Endothelial cell of umbilical vein (primary cell): ENCODE results near the gene EIF4A2. TPM values are rescaled to one million over a fixed set of nuclear protein-coding genes. Genes with fewer than 3 reads are reported as not detected.

Source experiments
- BruUV-seq: library from RNA; stranded (reverse); fragments of 400-500 nt; replicated peaks from 2 replicates; lab custom pipeline; 2021; lab: Mats Ljungman, UMichigan
- CTCF ChIA-PET: fragments of 300-600, 350-600 bp; sonication (Branson Sonifier 250); formaldehyde crosslinking; loops from one replicate; lab custom pipeline; 2021; ENCODE audit warnings: antibody characterized with exemption, inconsistent platforms; lab: Charles Lee
- POLR2A ChIA-PET: fragments of 300-600, 350-600 bp; sonication (Branson Sonifier 250); formaldehyde crosslinking; loops from one replicate; lab custom pipeline; 2021; ENCODE audit warnings: antibody characterized with exemption, inconsistent platforms; lab: Charles Lee
- DNase-seq: peaks from one replicate; pipeline ENCODE4 v3.0.0-alpha.2; 2011; ENCODE audit warnings: low read depth, low spot score
- FAIRE-seq: peaks from 2 replicates; lab custom pipeline; 2011; peaks lifted over from hg19 to GRCh38; lab: Jason Lieb, UNC
- H2AFZ ChIP-seq: 2 replicates; pipeline ENCODE4 v1.6.0; 2012; ENCODE audit warnings: low read depth, low read length, control low read depth, inconsistent platforms
- H3K27ac ChIP-seq: 2 replicates; pipeline ENCODE4 v1.5.1; 2011; ENCODE audit warnings: low read depth, mild to moderate bottlenecking, control low read depth, low read length, moderate library complexity; ENCODE audit not compliant: insufficient read depth
- H3K27me3 ChIP-seq, 2 experiments: 2 replicates each; pipeline versions ENCODE4 v1.6.0 to v1.6.1; 2011; ENCODE audit warnings: low read length in 2 of 2, mixed read lengths in 1 of 2; ENCODE audit not compliant: control insufficient read depth in 2 of 2, insufficient read depth in 2 of 2
- H3K36me3 ChIP-seq, 2 experiments: 2 replicates in 1 of 2; 3 replicates in 1 of 2; pipeline ENCODE4 v1.5.1; 2011; ENCODE audit warnings: low read length in 2 of 2, mild to moderate bottlenecking in 1 of 2, moderate library complexity in 1 of 2; ENCODE audit not compliant: control insufficient read depth in 2 of 2, insufficient read depth in 2 of 2; ENCODE audit errors: extremely low read depth in 1 of 2
- H3K4me1 ChIP-seq: 3 replicates; pipeline ENCODE4 v1.5.1; 2011; ENCODE audit warnings: mild to moderate bottlenecking, low read length; ENCODE audit not compliant: control insufficient read depth, insufficient read depth; ENCODE audit errors: extremely low read depth
- H3K4me2 ChIP-seq: 2 replicates; pipeline ENCODE4 v1.6.1; 2011; ENCODE audit warnings: low read length, control low read depth, mixed read lengths; ENCODE audit not compliant: insufficient read depth
- H3K4me3 ChIP-seq, 3 experiments: fragments of 200-600 bp in 1 of 3; sonication (generic), shearing (Covaris generic) in 1 of 3; replicated peaks in 1 of 3; 2 replicates each; pipeline ENCODE4 v1.5.1; 2011 to 2016; ENCODE audit warnings: control low read depth in 3 of 3, low read length in 3 of 3, mild to moderate bottlenecking in 2 of 3, inconsistent platforms in 1 of 3, low read depth in 1 of 3, moderate library complexity in 1 of 3; ENCODE audit not compliant: insufficient read depth in 1 of 3
- H3K79me2 ChIP-seq: 2 replicates; pipeline ENCODE4 v1.6.0; 2012; ENCODE audit warnings: low read length, inconsistent platforms; ENCODE audit not compliant: control insufficient read depth, insufficient read depth
- H3K9ac ChIP-seq: replicated peaks from 2 replicates; pipeline ENCODE3; 2011; ENCODE audit warnings: low read length, control low read depth; ENCODE audit not compliant: insufficient read depth; ENCODE audit errors: extremely low read depth
- H3K9me1 ChIP-seq: replicated peaks from 3 replicates; pipeline ENCODE4 v1.6.0; 2011; ENCODE audit warnings: mild to moderate bottlenecking, low read length; ENCODE audit not compliant: control insufficient read depth, insufficient read depth; ENCODE audit errors: extremely low read depth
- H3K9me3 ChIP-seq: replicated peaks from 2 replicates; pipeline ENCODE4 v1.5.1; 2012; ENCODE audit warnings: low read length, inconsistent platforms; ENCODE audit not compliant: control insufficient read depth, insufficient read depth
- H4K20me1 ChIP-seq: replicated peaks from 2 replicates; pipeline ENCODE3; 2011; ENCODE audit warnings: mild to moderate bottlenecking, low read length; ENCODE audit not compliant: control insufficient read depth, insufficient read depth; ENCODE audit errors: extremely low read depth
- EZH2 ChIP-seq: IDR thresholded peaks from 2 replicates; pipeline ENCODE4 v1.6.1; 2012; ENCODE audit warnings: borderline replicate concordance, low read depth, mild to moderate bottlenecking, moderate library complexity, low read length, inconsistent platforms; ENCODE audit not compliant: severe bottlenecking
- FOS ChIP-seq: IDR thresholded peaks from 2 replicates; pipeline ENCODE4 v1.6.1; 2011; ENCODE audit warnings: mild to moderate bottlenecking, low read length, moderate library complexity, borderline replicate concordance; ENCODE audit not compliant: insufficient read depth
- GATA2 ChIP-seq: IDR thresholded peaks from 2 replicates; pipeline ENCODE4 v1.7.0; 2011; ENCODE audit warnings: low read depth, mild to moderate bottlenecking, moderate library complexity, mixed read lengths, low read length; ENCODE audit not compliant: insufficient read length, insufficient read depth
- JUN ChIP-seq: IDR thresholded peaks from 2 replicates; pipeline ENCODE4 v1.6.1; 2011; ENCODE audit warnings: borderline replicate concordance, low read depth; ENCODE audit not compliant: insufficient read length, insufficient read depth
- MYC ChIP-seq: IDR thresholded peaks from one replicate; pipeline ENCODE4 v1.6.1; 2011; ENCODE audit warnings: mild to moderate bottlenecking, low read depth, low read length
- POLR2A ChIP-seq: IDR thresholded peaks from 2 replicates; pipeline ENCODE4 v1.6.1; 2012; ENCODE audit warnings: low read depth, mild to moderate bottlenecking, control low read depth, low read length
- POLR2AphosphoS5 ChIP-seq: IDR thresholded peaks from 2 replicates; pipeline ENCODE4 v1.6.1; 2012; ENCODE audit warnings: low read depth, mild to moderate bottlenecking, control low read depth, low read length, moderate library complexity; ENCODE audit not compliant: insufficient read depth
- dilution Hi-C: fragments of 300-500 bp; cut with MboI; formaldehyde crosslinking; loops from one replicate; pipeline ENCODE4 v1.15.0; 2019; ENCODE audit warnings: low sequenced_read_pairs; ENCODE audit not compliant: extremely low pct_ligation_motif_present
- intact Hi-C: fragments of 100-400 bp; cut with micrococcal nuclease; formaldehyde crosslinking; loops from one replicate; pipeline ENCODE4 v1.10.0; 2022
- polyA plus RNA-seq, 4 experiments: library from polyadenylated mRNA; depleted of rRNA in 3 of 4; stranded (reverse) in 3 of 4; unstranded in 1 of 4; fragments of >200 nt; gene quantifications; 2 replicates each; pipeline versions ENCODE4 v1.2.1 to v1.2.3, GENCODE V29; 2011 to 2012; ENCODE audit warnings: missing spikeins in 1 of 4
- total RNA-seq: library from RNA; stranded (reverse); gene quantifications from 2 replicates; pipeline ENCODE4 v1.2.3, GENCODE V29; 2021
- TF ChIP-seq, protein P1 (sequence below): IDR thresholded peaks from 2 replicates; pipeline ENCODE4 v1.6.1; 2011; ENCODE audit not compliant: insufficient read depth, insufficient read length
- TF ChIP-seq, protein P2 (sequence below), 2 donors: IDR thresholded peaks; 1 replicate in 1 of 2; 2 replicates in 1 of 2; pipeline ENCODE4 v1.5.1; 2011; ENCODE audit warnings: low read length in 2 of 2, mild to moderate bottlenecking in 2 of 2, moderate library complexity in 2 of 2, control low read depth in 1 of 2, inconsistent platforms in 1 of 2, low read depth in 1 of 2; ENCODE audit not compliant: insufficient read depth in 1 of 2; ENCODE audit errors: extremely low read depth in 1 of 2

EIF4A2 gene
- total and polyA plus RNA-seq, 2 donors (not counting 3 experiments of a cell fraction or from before 2014, with no cell fraction given): 282 to 401 TPM

DNA sequence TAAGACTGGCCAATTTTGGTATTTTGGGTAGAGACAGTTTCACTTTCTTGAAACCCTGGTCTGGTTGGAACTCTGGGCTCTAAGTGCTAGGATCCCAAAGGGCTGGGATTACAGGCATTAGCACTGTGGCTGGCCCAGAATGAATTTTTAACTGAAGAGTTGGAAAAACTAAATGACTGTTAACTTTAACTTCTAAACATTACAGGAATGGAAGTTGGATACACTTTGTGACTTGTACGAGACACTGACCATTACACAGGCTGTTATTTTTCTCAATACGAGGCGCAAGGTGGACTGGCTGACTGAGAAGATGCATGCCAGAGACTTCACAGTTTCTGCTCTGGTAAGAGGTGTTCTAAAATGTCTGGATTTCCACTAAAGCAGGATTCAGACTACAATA is 3.5 kb downstream of the EIF4A2 start:
- intact Hi-C loops: loop anchor here (10.0 kb wide), 1 partner anchor 802 kb away; no protein-coding TSS in a partner anchor
- H3K27ac ChIP-seq: no peak overlapping the region

More for the DNA sequence above, 3.5 kb downstream of the EIF4A2 start:
- Histone ChIP-seq H4K20me1 (peaks cover 15% of the 10 kb centered on the region), H3K4me2 (peak overlapping the region; percentile 93), H2AFZ (no peak overlapping the region), H3K4me3 (peak overlapping the region in 2 of 3 experiments; percentile 8 to 85), H3K27me3 (no peaks in the 10 kb centered on the region), H3K36me3 (peaks cover 38 to 44% of the 10 kb centered on the region in 2 experiments), H3K9me3 (no peaks in the 10 kb centered on the region), H3K4me1 (peaks cover 26% of the 10 kb centered on the region), H3K9ac (no peak overlapping the region), H3K9me1 (no peaks in the 10 kb centered on the region), H3K79me2 (peaks cover 51% of the 10 kb centered on the region)
- peak; percentile 35 for TF ChIP-seq POLR2A
- no peak for TF ChIP-seq MYC
- TF ChIP-seq JUN: no peak
- TF ChIP-seq, protein P1, sequence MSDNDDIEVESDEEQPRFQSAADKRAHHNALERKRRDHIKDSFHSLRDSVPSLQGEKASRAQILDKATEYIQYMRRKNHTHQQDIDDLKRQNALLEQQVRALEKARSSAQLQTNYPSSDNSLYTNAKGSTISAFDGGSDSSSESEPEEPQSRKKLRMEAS: no peak
- no peak for TF ChIP-seq EZH2
- no peak for TF ChIP-seq GATA2
- TF ChIP-seq FOS: no peak
- TF ChIP-seq POLR2AphosphoS5: peak; percentile 13
- TF ChIP-seq, protein P2, sequence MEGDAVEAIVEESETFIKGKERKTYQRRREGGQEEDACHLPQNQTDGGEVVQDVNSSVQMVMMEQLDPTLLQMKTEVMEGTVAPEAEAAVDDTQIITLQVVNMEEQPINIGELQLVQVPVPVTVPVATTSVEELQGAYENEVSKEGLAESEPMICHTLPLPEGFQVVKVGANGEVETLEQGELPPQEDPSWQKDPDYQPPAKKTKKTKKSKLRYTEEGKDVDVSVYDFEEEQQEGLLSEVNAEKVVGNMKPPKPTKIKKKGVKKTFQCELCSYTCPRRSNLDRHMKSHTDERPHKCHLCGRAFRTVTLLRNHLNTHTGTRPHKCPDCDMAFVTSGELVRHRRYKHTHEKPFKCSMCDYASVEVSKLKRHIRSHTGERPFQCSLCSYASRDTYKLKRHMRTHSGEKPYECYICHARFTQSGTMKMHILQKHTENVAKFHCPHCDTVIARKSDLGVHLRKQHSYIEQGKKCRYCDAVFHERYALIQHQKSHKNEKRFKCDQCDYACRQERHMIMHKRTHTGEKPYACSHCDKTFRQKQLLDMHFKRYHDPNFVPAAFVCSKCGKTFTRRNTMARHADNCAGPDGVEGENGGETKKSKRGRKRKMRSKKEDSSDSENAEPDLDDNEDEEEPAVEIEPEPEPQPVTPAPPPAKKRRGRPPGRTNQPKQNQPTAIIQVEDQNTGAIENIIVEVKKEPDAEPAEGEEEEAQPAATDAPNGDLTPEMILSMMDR (IDR thresholded peaks at IDR 0.05; ENCODE audit: extremely low read depth in 1 of 2, insufficient read depth in 1 of 2, low read depth in 1 of 2, low read length in 2 of 2): no peak
- DNase-seq: no peak
- CTCF ChIA-PET: interaction anchor here (1.3 kb wide), 1 partner anchor 34 kb away, joined by 3 read pairs; no protein-coding TSS in a partner anchor
- dilution Hi-C loops: no loop called here
- POLR2A ChIA-PET: no interaction called here
- FAIRE-seq: no peak
- no TSS peak for BruUV-seq
